GM12891 (cell line): ENCODE results near the gene MEF2D.

Experiments used
- DNase-seq: peaks from one replicate; pipeline ENCODE4 v3.0.0; 2011; ENCODE audit warnings: low spot score; ENCODE audit not compliant: insufficient read length
- FAIRE-seq: peaks from 2 replicates; lab custom pipeline; 2011; peaks lifted over from hg19 to GRCh38; lab: Jason Lieb, UNC
- PAX5 ChIP-seq: IDR thresholded peaks from 2 replicates; pipeline ENCODE4 v1.6.1; 2011; ENCODE audit warnings: low read length, moderate library complexity, mild to moderate bottlenecking; ENCODE audit not compliant: insufficient read depth, severe bottlenecking
- POLR2A ChIP-seq: IDR thresholded peaks from 2 replicates; pipeline ENCODE4 v1.6.1; 2011; ENCODE audit warnings: low read depth, low read length, control low read depth
- POLR2AphosphoS5 ChIP-seq: IDR thresholded peaks from 2 replicates; pipeline ENCODE4 v1.6.1; 2011; ENCODE audit warnings: low read depth, low read length, control low read depth
- POU2F2 ChIP-seq: IDR thresholded peaks from 2 replicates; pipeline ENCODE4 v1.6.1; 2011; ENCODE audit warnings: low read depth, mild to moderate bottlenecking, control low read depth, low read length, moderate library complexity
- SPI1 ChIP-seq: IDR thresholded peaks from 2 replicates; pipeline ENCODE4 v1.6.1; 2011; ENCODE audit warnings: low read depth, low read length, control low read depth
- TAF1 ChIP-seq: IDR thresholded peaks from 2 replicates; pipeline ENCODE4 v1.6.1; 2011; ENCODE audit warnings: low read depth, low read length, control low read depth

Gene MEF2D

DNA sequence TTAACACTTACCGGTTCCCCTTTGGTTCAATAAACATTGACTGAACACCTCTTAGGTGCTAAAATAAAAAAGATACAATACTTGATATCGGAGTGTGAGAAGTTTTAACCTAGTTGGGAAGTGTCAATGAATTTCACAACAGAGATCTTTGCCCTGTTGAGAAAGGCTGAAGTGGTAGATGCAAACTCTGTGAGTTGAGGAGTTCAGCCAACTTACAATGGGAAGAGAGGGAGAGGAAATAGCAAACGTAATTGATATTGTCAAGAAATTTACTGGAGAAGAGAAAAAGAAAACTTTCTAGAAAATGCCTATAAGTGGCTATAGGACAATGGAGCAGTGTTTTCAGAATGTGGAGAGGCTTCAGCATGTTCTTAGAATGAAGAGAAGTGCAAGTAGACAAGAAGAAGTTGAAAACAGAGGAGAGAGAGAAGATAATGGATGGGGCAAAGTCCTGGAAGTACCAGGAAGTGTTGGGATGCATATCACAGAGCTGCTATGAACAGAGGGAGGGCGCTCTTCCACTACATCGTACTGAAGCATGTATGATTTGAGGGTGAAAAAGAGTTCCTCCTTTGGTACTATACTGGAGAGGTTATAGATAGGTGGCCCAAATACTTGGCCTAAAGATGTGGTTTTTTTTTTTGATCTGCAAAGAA lies 48.9 kb downstream of the MEF2D start:
- TF ChIP-seq POLR2AphosphoS5 (no peak), POLR2A (no peak), TAF1 (no peak), SPI1 (no peak), PAX5 (no peak), POU2F2 (no peak)
- no peak for DNase-seq
- FAIRE-seq, result no peak

DNA sequence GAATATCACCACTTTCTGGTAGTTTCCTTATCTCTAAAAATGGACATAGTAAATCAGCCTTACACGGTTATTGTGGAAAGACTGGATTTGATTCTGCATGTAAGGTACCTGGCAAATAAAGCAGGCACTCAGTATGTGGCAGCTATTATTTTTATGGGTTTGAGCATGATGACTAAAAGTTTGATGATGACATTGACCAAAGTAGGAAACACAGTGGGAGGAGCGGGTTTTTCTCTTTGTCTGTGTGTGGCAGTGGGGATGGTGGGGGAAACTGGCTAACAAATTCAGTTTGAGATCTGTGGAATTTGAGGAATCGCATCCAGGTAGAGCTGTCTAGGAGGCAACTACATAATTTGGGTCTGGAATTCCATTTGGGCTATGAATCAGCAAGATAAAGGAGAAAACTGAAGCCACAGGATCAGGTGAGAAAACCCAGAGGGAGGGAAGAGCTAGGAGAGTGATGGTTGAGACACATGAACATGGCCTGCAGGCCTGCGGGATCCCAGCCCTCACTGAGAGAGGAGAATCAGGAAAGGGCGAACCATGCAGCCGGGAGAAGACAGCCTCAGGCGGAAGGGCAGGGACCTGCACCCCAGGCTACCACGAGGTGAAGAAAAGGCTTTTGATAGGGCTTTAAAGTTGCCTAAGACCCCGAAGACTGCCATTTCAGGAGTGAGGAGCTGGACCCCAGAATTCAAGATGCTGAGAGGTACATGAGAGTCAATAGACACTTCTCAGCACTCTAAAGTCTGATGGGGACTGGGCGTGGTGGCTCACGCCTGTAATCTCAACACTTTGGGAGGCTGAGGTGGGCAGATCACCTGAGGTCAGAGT lies 52.2 kb downstream of the MEF2D start:
- DNase-seq, result no peak

DNA sequence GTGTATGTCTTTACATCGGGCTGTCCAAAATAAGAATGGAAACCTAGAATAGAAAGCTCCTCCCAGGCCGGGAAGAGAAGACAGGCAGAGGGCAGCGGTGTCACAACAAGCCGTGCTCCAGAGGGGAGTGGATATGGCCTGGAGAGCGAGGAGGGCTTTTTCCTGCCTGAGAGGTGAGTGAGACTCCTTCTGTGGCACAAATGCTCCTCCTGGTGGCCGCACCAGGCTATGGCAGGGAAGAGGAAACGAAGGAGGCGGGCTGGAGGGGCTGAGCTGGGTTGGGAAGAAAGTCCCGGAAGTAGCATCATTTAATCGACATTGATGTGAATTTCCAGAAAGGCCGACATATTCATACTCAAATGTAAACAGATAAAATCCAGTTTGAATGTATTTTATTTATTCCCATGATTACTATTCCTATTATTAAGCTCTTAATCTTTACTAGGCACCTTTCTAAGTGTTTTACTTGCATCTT lies 54.7 kb downstream of the MEF2D start:
- DNase-seq (no peak), FAIRE-seq (peak; percentile 68)
- TF ChIP-seq PAX5, result no peak

More for the DNA sequence above, 52.2 kb downstream of the MEF2D start:
- TF ChIP-seq SPI1 (no peak), POLR2A (no peak), PAX5 (no peak), POLR2AphosphoS5 (no peak), TAF1 (no peak)
- no peak for FAIRE-seq

DNA sequence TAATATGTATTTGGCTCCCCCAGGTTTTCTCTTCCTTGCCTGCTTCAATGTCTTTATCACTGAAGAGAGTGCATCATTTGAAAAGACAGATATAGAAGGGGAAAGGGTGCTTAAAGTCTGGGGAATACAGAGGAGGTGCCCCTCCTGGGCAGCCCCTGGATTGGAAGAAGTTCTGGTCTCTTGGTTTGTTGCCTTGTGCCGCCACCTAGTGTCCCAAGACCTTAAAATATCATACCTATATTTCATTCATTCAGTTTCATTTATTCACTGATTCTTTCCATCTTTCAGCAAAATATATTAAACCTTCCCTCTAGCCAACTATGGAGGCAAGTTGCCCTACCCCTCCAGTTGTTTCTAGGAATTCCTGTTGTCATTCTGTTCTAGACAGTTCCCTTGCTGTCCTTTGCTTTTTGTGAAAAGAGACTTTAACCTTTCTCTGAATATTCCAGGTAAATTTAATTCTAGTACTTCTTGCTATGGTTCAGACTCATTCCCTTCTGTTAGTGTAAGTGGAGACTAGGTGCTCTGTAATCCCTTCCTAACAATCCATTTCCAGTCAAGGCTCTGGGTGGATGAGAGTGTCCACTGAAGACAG lies 56.1 kb downstream of the MEF2D start:
- no peak for TF ChIP-seq POLR2AphosphoS5
- TF ChIP-seq TAF1, result no peak
- no peak; the same call in 1 of the 2 replicates for TF ChIP-seq POU2F2
- TF ChIP-seq PAX5, result no peak
- TF ChIP-seq POLR2A, result no peak
- TF ChIP-seq SPI1, result no peak
- FAIRE-seq (no peak), DNase-seq (no peak)

DNA sequence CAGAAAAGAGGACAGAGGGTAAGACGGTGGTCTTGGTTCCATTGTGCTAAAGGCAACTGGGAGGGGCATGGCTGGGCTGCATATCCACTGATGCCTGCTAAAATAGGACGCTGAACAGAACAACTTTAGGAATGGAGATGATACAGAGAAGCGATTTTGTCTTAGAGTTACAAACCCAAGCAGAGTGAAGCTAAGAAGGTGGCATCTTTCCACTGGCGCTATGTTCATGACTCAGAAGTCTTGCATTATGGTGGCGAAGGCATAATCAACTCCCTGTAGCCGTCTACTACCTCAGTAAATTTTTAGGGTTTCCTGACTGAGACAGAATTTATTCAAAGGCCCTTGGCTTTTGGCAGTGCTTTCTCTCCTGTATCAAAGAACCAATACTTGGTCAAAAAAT lies 57.3 kb downstream of the MEF2D start:
- FAIRE-seq (no peak), DNase-seq (no peak)
- TF ChIP-seq SPI1, result no peak
- TF ChIP-seq POLR2A, result no peak
- TF ChIP-seq PAX5, result no peak
- TF ChIP-seq TAF1, result no peak
- TF ChIP-seq POLR2AphosphoS5, result no peak
- TF ChIP-seq POU2F2, result no peak

DNA sequence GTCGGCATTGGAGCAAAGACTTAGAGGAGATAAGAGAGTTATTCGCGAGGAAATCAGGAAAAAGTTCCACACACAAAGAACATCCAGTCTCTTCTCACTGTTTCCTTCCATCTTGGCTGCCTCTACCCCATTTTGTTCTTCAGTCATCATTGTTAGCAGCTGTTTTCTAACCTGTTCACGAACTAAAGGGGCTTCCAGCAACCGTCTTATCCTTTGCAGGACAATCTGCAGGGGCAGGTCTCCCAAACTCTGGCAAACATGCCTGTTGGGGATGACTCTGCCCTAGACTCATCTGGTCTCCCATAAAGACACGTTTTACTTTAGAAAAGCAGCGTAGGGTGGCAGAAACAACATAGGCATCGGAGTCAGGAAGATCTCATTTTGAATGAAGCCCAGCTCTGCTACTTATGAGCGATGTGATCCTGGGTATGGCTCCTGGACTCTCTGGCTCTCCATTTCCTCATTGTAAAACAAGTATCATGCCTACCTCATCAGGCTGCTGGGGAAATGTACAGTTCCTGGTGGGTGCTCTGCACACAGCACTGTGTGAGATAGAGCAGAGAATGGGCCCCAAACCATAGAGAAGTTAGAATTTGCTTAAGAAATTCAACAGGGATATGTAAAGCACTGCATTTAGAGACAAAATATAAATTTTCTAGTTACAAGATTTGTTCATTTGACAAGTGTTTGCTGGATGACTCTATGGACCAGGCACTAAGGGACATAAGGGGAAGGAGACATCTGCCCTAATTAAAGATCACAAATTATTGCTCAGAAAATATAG lies 59.7 kb downstream of the MEF2D start:
- FAIRE-seq (no peak), DNase-seq (no peak)
- TF ChIP-seq POLR2AphosphoS5, result no peak
- TF ChIP-seq TAF1, result no peak
- no peak for TF ChIP-seq POLR2A
- no peak for TF ChIP-seq PAX5
- no peak for TF ChIP-seq SPI1
- no peak for TF ChIP-seq POU2F2

DNA sequence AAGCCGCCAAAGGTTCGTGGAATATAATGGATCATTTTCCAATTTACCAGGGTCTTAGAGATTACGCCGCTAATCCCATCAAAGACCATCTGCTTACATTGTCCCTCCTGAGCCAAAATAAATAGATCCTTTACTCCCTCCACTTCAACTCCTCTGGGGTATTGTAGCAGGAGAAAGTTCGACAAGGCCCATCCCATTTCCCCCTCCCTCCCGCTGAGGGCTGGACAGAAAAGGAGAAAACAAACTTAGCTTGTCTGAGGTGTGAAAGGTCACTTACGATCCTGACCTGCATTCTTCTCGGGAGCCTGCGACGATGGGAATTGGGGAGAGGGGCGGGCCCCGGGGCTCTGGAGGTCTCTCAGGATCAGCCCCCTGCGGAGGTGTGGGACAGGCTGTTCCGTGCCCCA lies 60.8 kb downstream of the MEF2D start:
- DNase-seq (no peak), FAIRE-seq (no peak)
- no peak for TF ChIP-seq POU2F2
- TF ChIP-seq POLR2AphosphoS5, result no peak
- no peak for TF ChIP-seq POLR2A
- no peak for TF ChIP-seq SPI1
- TF ChIP-seq TAF1, result no peak
- no peak for TF ChIP-seq PAX5

DNA sequence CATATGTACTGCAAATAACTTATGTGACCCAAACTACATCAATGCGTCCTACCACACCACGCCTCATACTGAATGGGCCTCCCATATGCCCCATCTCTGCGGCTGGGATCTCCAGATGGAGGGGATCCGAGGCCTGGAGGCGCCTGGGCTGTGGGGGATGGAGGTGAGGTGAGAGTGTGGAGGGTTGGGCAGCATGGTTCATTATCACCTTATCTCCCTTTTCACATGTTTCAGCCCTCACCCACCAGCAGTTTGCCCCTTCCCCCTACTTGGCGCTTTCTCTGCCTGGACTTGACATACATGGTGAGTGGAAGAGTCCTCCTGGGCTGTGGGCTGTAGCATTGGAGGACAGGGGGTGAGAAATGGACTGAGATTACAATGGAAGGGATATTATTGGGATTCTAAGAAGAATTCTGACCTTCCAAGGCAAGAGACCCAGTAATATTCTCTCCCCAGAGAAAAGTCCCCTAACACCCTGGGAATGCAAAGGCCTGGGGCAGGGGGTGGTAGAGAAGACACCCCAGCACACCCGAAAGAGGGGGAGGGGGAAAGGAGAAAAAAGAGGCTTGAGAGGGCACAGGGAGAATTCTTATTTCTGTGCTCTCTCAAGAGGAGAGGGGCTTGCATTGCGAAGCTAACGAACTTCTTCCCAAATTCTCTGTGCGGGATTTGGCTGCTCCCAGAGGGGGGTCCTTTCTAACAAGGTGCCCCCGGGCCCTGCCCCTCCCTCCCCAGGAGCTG lies 61.4 kb downstream of the MEF2D start:
- DNase-seq (no peak), FAIRE-seq (no peak)
- TF ChIP-seq POLR2AphosphoS5 (no peak), POLR2A (no peak)

DNA sequence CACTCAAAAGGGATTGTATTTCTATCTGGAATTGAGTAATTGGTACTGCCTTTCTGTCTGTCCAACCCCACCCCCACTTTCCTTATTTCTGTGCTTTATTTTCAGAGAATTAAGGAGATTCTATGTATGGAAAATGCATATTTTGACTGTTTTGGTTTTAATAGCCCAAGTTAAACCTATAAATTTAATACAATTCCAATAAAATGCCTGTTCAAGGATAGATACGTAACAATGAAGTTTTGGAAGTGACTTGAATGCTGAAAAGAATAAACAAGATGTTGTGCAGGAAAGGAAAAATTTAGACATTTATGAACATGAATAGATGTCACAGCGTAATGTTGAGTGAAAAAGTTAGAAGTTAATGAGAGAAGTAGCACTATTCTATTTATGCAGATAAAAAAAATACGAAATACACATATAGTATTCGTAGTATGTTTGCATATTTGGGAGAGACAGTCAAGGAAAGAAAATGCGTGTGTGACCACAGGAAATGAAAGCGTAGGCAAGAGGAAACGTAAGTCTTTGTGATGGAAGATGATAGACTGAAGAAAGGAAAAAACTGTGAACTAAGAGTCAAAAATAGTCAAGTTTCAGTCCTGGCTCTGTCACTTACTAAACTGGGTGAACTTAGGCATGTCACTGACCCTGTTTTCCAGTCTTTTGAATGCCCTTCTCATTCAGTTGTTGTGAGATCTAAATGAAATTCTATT lies 62.1 kb downstream of the MEF2D start:
- FAIRE-seq (peak; percentile 69), DNase-seq (no peak)
- no peak for TF ChIP-seq TAF1
- no peak for TF ChIP-seq PAX5
- no peak for TF ChIP-seq POLR2A
- TF ChIP-seq POU2F2, result no peak
- no peak for TF ChIP-seq SPI1
- no peak for TF ChIP-seq POLR2AphosphoS5
